Effector CD4-positive, alpha-beta T cell (primary cell): Measurements from ENCODE around the gene ANKRD50. TPM values are rescaled to one million over a fixed set of nuclear protein-coding genes. Genes with fewer than 3 reads are reported as not detected.

Experiments
- DNase-seq: peaks from one replicate; pipeline ENCODE4 v3.0.0-alpha.2; 2020
- total RNA-seq: gene quantifications from one replicate; lab custom pipeline; 2026; lab: John Stamatoyannopoulos, UW

Gene ANKRD50
- not detected for total RNA-seq

DNA sequence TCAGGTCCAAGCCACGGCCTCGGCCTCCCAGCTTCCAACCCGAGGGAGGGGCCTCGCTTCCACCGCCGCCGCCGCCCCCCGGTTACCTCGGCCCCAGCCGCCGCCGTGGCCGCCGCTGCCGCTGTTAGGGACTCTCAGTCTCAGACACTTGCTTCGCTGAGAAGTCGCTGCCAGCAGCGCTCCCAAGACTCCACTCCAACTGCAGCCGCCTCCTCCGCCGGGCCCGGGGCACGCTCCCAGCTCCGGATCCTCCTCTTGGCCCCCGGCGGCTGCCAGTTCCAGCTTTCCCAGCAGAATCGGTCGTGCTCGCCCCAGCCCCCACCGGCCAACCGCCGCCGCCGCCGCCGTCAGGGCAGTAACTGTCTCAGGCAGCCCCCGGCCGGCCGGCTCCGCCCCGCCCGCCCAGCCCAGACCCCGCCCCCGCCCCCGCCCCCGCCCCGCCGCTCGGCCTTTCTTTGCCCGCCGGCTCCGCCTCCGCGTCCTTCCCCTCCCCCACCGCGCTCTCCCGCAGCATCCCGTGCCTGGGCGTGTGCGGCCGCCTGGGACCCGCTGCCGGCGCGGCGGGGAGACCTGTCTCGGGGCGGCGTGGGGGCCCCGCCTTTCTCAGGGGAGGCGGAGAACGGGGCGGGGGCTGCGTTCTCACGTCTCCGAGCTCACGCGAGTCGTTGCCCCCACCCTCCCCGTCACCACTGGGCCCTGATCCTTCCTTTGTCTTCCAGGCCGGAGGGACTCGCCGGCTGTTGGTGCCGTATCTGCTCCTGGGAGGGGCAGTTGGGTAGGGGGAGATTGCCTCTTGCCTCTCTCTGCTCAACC lies at the start of gene ANKRD50:
Gene ANKRD50, minus strand, starts transcription at position 361 of the 813 bp plus-strand sequence. CDS start 2,221 bp downstream, outside the sequence.
- DNase-seq = peak; percentile 38

GRCh38 chr4:124757126-124757525 lies 44.6 kb upstream of the ANKRD50 start:
- no peak for DNase-seq

DNA sequence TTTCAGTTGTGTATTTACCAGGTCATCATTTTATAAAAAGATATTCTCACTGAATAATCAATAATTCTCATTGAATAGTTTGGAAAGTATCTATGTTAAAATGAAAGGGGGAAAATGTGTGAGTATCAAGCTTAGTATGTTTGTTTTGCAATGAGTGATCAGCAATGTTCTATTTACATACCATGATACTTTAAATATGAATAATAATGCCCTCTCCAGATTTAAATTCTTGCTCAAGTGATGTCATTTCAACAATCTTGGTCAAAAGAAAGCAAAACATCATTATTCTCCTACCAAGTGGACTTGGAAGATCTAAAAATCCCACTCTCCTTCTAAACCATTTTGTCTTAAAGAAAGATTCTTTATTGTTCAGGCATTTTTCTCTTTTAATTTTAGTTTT lies 42.1 kb upstream of the ANKRD50 start:
- no peak for DNase-seq

DNA sequence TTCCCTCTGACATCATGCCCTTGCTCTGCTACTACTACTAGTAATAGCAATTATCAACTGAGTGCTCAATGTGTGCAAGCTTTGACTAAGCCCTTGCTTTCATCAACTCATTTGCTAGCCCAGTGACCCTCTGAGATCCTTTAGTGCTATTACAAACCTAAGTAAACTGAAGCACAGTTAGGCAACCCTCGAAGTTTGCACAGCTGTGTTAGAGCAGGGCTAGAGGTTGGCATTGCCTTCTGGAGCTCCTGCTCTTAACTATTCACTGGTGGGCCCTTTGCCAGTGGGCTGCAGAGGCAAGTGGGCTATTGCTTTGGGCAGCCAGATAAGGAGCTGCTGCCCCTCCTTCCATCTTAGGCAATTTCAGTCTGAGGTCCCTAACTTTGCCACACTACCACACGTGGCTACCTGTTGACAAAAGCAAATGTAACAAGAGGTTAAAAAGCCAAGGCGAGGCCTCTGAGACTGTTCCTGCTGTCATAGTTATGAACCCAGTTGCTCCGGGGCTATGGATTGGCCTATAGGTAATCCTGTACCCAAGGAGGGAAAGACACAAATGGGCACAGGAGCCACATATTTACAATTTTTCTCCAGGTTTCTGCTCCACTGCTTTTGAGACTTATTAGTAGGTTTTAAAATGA lies 41.5 kb upstream of the ANKRD50 start:
- DNase-seq = no peak

GRCh38 chr4:124749421-124749820 lies 36.9 kb upstream of the ANKRD50 start:
- no peak for DNase-seq

DNA sequence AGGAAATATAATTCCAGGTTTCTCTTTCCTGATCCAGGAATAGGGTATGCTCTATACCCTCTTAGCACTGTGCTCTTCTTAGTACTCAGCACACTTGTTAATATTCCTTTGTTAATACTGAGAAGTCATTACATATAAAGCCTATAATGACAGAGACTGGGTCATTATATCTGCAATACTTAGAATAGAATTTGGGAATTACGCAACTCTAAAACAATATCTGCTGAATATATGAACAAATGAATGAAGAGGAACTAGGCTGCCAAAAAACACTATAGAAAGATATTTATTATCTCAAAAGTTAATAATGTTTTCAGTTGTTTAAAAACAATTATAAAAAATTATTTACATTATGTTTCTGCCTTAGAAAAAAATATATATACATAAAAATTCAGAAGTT lies 36.4 kb upstream of the ANKRD50 start:
- no peak for DNase-seq

DNA sequence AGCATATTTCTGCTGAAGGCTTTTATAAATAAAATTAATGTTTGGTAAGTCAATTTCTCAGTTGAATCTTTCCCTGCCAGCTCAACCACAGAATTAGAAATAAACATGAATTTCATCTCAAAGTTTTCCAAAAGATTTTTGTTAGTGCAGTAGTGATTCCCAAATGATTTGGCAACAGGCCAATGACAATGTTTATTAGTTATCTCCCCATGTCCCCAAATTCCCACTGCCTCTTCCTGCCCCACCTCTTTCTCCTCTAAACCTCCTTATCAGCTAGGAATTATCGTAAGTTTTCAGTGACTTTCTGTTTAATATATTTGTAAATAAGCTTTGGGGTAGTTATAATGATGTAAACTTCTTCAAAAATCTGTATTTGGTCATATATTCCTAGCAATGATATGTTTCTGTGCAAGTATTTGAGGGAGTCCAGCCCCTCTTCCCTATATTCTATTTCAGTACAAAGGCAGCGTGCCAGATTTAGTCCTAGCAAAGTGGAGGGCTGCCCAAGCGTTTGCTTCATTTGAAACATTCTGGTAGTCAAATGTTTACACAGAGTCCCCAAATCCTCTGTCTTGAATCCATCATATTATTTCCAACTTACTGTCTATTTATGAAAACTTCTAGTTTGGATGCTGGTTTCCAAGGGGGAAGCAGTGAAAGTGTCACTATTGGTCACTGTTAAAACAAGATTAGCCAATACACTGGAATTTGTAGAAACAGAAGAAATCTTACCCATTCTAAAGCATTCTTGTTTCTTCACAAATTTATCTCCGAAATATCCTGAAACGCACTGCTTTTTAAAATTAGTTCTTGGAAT lies 33.7 kb upstream of the ANKRD50 start:
- DNase-seq = no peak

- no peak for DNase-seq
Observed at GRCh38 chr4:124743711-124744110, 31.2 kb upstream of the ANKRD50 start.

- DNase-seq = no peak
Observed at GRCh38 chr4:124740501-124740900, 28.0 kb upstream of the ANKRD50 start.

GRCh38 chr4:124738994-124739393 lies 26.5 kb upstream of the ANKRD50 start:
- no peak for DNase-seq

DNA sequence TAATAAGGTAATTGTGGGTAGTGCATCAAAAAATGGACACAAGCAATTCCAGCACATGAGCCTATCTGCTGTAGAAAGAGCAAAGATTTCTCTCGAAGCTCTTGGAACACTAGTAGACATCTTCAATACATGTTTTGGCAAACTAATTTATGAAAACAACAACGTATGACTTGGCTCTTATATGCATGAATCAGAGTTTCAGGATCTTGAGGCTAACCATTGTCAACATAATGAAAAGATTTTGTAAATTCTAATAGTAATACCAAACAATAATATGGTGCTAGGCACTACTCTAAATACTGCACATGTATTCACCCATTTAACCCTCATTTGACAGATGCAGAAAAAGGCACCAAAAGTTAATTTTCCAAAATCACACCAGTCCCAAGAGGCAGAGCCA lies 25.1 kb upstream of the ANKRD50 start:
- DNase-seq = no peak

DNA sequence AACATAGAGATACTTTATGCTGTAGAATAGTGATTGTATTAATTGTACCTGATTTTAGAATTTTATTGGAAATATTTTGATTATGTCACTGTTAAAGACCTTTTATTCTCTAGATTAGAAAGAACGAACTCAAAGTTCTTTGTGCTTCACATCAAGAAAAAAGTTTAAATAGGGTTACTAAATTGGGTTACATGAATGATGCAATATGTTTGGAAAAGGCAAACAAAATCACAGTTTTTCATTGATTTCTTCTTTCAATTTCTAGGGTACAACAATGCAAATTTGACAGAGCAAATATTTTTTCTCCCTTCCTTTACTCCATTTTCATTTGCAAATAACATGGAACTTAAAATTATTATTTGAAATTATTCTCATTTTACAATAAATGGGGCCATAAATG lies 24.0 kb upstream of the ANKRD50 start:
- no peak for DNase-seq

GRCh38 chr4:124727331-124727890 lies 14.9 kb upstream of the ANKRD50 start:
- DNase-seq = no peak

DNA sequence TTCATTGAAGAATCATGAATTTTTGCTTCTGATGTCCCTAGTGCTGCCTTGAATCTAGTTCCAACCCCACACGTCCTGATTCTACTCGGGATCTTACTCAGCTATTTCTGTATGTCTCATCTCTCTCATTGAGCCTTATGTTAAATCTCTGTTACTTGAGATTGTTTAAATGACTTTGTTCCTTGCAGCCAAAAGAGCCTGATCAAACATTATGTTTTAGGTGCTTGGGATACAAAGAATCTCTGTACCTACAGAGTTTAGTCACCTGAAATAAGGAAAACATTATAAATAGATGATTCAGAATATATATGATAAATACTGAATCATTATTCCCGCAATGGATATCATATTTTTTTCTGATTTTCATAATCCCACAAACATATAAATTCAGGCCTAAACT lies 13.7 kb upstream of the ANKRD50 start:
- no peak for DNase-seq

GRCh38 chr4:124722071-124722470 lies 9.5 kb upstream of the ANKRD50 start:
- no peak for DNase-seq

DNA sequence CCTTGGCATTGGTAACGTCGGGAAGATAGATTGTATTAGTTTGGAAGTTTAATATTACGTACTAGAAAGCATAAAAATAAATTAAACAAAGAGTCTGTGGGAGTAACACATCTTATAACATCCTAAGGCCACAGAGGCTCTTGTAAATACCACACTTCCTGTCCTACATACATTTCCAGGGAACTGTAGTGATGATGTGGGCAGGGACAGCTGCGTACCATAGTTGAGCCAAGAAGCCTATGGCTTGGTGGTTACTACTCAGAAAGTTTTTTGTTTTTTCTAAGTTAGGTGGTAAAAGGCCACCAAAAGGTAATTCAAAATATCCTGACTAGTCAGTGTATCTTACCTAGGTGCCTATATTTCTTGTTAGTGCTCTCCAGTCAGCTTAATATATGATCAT lies 4.6 kb upstream of the ANKRD50 start:
- DNase-seq = no peak

DNA sequence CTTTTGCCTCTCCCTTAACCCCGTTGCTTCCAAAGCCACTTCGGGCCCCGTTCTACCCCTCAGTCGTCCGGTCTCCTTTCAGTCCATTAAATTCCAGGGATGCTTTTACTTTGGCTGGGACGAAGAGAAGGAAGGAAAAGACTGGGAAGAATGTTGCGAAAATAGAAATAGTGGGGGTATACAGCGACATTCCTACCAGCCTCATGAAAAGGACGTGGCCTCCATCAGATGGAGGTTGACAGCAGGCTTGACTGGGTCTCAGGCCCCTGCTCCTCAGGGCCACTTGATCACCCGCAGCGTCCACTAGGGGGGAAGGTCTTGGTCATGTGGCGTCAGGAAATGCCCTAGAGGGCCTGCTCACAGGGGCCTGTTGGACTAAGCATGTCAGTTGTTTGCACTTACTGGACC lies 657 bp upstream of the ANKRD50 start:
- no peak for DNase-seq

GRCh38 chr4:124711471-124712371 lies 811 bp downstream of the ANKRD50 start:
- DNase-seq = peak; percentile 3

- no peak for DNase-seq
Observed at GRCh38 chr4:124710911-124711310, 1.6 kb downstream of the ANKRD50 start.

DNA sequence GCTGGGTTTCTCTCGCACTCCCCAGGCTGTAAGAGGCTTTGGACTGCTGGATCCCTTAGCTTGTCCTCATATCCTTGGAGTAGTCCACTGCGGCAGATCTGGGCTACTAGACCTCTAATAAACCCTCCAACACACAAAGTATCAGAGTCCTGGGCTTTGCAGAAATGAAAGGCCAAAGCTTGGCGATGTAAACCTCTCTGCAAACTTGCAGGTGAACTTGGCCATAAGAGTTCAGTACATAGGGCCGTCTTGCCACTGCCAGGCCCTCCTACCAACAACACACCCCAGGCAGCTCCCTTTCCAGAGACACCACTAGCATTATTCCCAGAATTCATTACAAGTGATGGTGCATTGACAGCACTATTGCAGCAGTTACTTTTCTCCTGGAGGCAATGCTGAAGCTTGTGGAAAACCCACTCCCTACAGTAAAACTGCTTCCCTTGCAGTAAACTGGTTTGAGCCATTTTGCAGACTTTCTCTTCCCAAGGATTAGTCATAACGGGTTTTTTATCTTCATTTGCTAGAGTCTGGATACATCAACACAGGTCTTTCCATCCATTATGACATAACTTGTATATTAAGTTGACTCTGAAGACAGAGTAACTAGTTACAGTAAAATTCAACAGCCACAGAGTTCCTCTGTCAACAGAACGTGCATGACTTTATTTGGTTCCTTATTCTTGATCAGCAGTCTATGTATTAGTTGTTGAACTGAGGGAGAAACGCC lies 2.4 kb downstream of the ANKRD50 start:
- no peak for DNase-seq
